HG03439 (cell line): Measurements from ENCODE around the gene SLF2.

Source experiments
- ATAC-seq: cut with Tn5 transposase; IDR thresholded peaks from one replicate; pipeline ENCODE4 v1.9.1; 2021; ENCODE audit warnings: mild to moderate bottlenecking, moderate library complexity; ENCODE audit not compliant: unreplicated experiment

SLF2 gene

DNA sequence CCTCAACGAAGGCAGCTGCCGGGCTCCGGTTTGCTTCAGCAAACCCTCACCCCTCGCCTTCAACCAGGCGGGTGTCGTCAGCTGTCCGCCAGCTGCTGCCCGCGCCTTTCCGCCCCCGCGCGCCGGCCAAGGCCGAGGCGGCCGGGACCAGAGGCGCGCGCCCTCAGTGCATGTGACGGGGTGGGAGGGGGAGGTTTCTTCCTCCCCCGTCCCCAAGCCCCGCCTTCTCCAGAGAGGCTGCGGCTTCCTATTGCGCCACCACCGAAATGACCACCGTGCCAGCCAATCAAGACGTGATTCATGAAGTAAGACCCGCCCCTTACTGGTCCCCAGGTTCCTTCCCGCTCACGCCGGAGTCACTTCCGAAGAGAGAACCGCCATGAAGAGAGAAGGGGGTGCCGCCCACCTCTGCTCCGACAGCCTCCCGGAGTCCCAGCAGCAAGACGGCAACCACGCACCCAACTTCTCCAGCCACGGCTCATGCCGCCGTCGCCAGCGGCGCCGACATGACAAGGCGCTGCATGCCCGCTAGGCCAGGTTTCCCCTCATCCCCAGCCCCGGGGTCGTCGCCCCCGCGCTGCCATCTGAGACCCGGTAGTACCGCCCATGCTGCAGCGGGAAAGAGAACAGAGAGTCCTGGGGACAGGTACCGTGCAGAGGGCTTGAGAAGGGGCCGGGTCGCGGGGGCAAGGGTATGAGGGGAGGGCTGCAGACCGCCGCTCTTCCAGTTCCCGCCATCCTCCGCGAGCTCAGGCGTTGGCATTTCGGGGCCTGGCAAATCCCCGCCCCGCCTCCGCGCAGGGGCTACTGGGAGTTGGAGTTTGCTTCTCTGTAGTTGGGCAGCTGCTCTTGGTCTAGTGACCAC lies at the start of gene SLF2:
SLF2 (plus strand) TSS at position 359 of the 865 bp plus-strand sequence; CDS start at position 507, 148 bp downstream.
- peak; percentile 94 for ATAC-seq

GRCh38 chr10:100863433-100863832 lies 49.3 kb upstream of the SLF2 start:
- ATAC-seq: no peak

DNA sequence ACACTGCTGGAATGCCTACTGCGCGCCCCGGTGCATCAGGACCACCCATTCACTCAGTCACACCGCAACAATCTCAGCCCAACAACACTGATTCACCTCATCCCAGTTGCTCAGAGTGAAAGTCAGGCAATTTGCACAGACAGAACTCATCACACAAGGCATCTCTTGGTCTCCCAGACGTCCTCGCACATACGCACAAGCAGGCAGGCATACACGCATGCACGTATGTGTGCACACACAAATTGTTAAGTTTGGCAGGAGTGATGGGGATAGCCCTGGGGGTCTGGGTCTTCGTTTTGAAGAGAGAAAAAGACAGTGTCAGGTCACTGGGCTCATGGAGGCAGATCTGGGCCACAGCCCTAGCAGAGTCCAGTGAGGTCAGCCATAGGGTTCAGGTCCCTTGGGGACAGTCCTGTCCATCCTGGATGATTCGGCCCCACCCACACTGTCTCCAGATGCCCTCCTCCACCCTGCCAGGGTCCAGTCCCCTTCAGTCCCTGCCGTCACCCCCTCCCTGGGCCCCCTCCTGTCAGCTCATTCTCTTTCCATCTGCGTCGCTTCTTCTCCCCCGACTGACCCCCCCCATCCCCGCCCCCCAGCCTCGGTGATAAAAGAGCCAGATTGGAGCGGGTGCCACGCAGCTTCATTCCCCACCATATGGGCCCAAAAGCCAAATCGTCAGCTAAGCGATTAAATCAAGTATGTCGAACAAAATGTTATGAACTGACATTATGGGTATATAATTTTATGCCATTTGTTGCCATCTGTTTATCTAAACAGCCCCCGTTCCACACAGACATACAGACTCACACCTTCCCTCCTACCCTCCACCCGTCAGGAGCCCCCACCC lies 48.5 kb upstream of the SLF2 start:
- no peak for ATAC-seq

DNA sequence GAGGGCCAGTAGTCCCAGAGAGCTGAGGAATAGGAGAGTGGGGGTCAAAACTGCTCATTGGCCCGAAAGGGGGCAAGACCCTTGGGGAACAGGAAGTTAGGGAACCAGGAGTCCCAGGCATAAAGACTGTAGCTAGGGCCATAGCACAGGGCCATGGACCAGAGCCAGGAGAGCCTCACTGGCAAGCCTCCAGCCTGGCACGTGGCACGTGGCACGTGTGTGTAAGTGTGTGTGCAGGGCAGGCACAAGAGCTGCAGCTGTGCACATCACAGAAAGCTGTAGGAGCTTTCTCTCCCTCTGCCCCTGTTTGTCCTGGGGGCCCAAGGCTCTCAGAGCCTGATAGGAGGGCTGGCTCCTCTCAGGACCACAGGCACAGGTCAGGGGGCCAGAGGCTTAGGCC lies 47.8 kb upstream of the SLF2 start:
- ATAC-seq: no peak

DNA sequence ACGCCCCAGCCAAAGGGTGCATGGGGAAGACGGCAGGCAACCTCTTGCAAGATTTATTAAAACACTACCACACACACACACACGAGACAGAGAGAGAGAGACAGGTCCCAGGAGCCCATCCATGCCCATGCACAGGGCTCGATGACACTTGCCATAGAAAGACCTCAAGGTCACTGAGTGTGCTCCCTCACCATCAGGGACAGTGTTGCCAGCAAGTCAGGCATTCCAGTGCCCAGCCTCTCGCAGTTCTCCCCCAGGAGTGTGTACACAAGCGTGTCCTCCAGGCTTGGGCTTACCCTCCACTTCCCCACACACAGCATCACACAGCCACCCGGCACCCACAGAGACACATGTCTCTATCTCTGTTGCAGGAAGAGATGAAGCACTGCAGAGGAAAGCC lies 46.8 kb upstream of the SLF2 start:
- ATAC-seq: no peak

DNA sequence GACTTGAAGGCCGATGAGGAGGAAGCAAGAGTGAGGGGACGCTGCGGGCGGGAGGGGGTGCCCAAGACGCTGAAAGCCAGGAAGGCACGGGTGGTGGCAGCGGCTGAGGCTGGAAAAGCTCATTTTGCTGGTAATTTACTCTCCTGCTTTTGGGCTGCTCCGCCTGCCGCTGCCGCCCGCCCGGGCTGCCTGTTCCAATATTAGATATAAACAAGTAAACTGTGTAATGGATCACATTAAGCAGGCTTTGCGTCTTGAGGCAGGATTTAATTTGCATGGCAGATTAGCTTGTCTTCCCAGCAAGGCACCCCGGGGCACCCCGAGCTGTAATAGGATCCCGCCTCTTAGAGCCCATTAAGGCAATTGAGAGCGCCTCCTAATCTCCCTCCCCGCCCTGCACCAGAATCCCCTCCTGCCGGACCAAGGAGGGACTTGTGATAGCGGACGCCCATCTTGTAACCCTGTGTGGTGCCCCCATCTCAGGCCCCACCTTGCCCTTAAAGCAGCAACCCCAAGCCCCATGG lies 46.1 kb upstream of the SLF2 start:
- ATAC-seq: no peak

GRCh38 chr10:100867261-100867963 lies 45.4 kb upstream of the SLF2 start:
- no peak for ATAC-seq

- no peak for ATAC-seq
Measured at GRCh38 chr10:100868382-100868781, 44.4 kb upstream of the SLF2 start.

DNA sequence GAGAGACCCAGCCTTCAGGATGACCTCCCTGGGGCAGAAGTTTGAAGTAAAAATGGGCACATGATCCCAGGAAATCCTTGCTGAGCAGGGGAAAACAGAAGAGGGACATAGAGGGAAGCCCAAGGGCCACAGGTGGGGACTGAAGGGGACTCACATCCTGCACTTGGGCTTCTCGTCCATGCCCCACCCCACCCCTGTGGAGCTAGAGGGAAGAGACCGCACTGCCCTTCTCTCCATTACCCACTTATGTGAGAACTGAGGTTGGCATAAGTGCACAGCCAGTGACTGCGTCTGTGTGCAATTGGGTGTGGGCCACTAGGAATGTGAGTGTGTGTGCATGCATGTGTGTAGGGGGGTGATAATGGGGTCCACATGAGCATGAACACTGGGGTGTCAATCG lies 43.4 kb upstream of the SLF2 start:
- ATAC-seq: no peak

DNA sequence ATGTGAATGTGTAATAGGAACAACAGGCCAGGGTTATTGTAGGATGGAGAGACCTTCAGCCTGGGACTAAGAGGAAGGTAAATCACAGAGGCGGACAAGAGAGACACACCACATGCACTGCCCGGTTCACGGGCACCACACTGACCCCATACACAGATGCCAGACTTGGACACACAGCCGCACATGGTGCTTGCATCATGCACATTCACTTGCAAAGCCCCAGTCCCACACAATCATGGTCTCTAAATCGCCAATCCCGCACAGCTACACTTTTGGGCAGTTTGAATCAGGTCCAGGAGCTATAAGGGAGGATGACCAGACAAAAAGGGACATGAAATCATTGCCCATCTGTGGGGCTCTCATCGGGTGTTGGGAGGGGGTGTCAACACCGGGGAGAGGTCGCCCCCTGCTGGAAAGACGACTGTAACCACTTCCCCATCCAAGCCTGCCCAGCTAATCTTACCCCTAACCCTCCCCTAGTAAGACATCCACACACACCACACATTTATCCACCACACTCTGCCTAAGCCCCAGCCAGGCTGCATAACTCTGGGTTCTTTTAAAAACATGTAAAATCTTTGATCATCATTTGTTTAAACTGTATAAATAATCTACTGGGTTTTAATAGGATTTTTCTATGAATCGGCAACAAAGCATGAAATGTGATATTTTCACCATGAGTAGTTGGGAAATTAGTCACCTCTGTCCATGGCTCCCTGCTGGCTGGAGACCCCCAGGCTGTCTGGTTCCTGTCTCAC lies 40.5 kb upstream of the SLF2 start:
- no peak for ATAC-seq

DNA sequence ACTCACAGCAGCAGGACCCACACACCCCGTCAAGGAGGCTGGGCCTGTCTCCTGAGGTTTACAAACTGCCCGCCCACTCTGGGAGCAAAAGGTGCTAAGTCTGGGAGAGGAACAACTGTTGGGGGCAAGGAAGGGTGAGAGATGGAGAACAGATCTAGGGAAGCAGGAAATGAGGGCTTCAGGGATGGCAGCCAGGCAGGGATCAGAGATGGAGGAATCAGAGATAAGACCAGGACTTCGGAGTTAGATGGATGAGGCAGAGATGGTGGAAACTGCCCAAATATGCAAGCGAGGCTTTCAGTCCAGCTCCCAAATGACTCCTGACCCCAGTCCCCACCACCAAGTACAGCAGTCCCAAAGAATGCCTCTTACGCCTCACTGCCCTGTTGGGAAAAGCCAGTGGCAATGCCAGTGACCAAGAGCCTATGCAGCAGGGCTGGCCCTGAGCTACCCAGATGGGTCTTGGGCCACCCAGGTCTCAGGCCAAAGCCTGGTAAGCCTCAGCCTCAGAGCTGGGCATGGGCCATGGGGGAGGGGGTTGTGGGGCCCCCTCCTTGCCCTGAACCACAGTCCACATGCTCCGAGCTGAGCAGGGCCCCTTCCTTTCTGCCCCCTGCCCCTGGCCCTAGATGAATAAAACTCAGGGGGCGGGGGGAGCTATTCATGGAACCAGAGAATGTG lies 39.5 kb upstream of the SLF2 start:
- no peak for ATAC-seq

DNA sequence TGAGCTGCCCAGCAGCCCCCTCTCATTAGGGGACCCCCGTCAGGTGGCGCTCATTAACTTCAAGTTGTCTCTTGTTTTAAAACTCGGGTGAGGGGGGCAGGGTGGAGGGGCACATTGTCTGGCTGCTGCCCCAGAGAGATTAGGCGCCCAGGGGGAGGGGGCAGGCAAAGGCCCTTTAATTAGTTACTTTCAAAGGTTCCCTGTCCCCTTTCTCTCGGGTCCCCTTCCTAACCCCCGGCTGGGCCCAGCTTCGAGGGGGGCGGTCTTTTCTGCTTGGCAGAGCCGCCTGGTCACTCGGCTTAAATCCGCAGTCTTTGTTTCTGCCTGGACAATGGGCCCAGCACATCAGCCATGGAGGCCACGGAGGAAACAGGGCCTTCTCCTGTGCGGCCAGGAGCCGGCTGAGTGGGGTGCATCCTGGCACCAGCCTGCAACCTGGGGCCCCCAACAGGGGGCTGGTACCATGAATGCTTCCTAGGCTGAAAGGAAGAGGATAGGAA lies 38.9 kb upstream of the SLF2 start:
- ATAC-seq: no peak

DNA sequence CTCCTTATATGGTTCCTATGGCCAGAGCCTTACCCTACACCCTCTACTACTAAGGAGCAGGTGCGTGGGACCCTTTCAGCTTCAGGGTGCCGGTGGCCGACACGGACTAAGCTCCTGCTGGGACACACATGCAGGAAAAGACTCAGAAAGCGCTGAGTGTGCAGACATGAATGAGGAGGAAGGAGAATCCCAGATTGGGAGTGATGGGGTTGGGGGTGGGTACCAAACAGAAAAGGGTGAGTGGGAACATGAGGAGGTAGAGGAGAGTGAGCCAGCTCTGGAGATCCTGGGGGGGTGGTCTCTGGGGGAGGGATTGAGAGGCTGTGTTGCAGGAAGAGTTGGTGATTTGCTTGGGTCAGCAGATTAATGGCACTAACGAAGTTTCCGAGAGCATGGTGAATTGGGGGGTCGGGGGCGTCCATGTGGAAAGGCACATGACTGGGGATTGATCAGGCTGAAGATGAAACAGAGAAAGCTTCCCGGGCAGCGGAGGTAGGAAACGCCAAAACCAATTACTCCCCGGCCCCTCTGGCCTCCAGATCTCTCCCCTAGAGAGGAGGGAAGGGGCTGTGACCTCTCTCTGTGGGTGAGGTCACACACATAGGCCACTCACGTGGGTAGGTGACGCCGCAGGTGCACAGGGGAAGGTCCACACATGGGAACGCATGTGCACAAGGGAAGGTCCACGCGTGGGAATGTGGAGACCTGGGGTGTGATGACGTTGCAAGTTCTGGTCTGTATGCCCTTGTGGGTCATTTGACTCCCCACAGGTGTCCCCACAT lies 37.9 kb upstream of the SLF2 start:
- ATAC-seq: no peak

- ATAC-seq: no peak
Measured at GRCh38 chr10:100875484-100876166, 37.1 kb upstream of the SLF2 start.

GRCh38 chr10:100876585-100877460 lies 35.9 kb upstream of the SLF2 start:
- no peak for ATAC-seq

- no peak for ATAC-seq
Measured at GRCh38 chr10:100877461-100877850, 35.3 kb upstream of the SLF2 start.

GRCh38 chr10:100878291-100878910 lies 34.4 kb upstream of the SLF2 start:
- no peak for ATAC-seq
